NCI-H2107 treated with DMSO at 0.1 percent for 48 hours (cell line): ENCODE data around the gene AGPAT3.
A peak's percentile ranks its signal among the peaks of the same experiment; 100 is the strongest.
"Not testable (repeated sequence)": the region's sequence is repeated elsewhere in the genome, so short reads cannot be mapped to it uniquely, and the experiment has no call there.

ENCODE experiments used
- DNase-seq: peaks from one replicate; lab custom pipeline; 2025; ENCODE audit not compliant: unreplicated experiment; lab: John Stamatoyannopoulos, UW

The AGPAT3 gene

DNA sequence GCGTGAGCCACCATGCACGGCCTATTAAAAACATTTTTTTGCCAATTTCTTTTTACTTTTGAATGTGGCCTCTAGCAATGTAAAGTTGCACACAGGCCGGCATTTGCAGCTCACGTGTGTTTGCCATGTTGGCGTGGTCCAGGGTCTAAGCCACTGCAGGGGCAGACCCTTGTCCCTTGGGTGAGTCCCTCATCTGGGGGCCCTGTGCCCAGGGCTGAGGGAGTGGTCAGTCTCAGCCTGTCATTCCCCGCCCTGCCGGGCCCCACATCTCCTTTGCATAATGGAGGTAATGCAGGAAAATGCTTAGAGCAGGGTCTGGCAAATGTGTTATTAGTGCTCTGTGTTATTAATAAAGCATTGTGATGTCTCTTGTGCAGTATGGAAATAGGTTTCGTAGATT is 16.9 kb downstream of the AGPAT3 start:
- no peak for DNase-seq

GRCh38 chr21:43882952-43883545 is 18.0 kb downstream of the AGPAT3 start:
- no peak for DNase-seq

GRCh38 chr21:43884012-43884860 is 19.2 kb downstream of the AGPAT3 start:
- peak; percentile 15 for DNase-seq

DNA sequence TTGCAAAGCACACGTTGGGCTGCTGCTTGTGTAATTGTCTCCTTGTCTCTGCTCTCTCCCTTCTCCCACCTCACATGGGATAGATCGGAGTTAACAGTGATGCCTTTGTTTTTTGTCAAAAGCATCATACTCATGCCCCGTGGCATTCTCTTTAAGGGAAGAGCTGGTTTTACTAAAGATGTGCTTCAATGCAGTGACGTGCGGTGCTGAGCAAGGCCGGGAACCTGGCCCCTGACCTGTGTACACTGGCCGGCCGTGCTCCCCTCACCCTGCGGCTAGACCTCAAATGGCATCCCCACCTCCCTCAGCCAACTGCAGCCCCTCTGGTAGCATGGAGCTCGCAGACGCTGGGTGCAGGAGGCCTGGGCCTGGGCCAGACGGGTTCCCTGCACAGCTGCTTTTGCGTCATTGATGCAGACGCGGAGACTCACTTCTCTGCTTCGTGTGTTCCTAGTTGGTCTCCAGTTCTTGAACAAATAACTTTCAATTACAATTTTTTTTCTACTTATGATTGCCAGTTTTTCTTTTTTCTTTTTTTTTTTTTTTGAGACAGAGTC is 19.9 kb downstream of the AGPAT3 start:
- DNase-seq, result no peak

DNA sequence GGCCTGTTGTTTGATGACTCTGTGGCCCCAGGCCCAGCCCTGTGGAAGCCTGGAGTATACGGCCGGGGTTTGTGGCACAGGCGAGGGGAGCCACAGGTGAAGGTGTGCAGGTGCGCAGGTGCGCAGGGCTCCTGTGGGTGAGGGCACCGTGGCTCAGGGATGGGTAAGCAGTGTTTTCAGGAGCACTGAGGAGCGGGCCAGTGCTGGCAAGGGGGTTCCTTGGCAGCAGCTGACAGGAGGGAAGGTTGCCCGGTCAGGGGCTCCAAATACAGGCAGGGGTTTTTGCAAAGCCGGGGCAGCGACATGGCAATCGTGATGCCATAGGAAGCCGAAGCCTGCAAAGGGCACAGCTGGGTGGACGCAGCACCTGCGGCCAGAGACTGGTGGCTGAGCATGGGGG is 20.7 kb downstream of the AGPAT3 start:
- no peak for DNase-seq

DNA sequence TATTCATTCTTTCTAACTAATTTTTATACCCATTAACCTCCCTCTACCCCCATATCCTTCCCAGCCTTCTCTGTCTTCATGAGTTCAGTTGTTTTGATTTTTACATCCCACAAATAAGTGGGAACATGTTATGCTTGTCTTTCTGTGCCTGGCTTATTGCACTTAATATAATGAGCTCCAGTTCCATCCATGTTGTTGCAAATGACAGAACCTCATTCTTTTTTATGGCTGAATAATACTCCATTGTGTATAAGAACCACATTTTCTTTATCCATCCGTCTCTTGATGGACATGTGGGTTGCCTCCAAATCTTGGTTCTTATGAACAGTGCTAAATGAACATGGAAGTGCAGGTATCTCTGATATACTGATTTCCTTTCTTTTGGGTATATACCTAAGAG is 21.5 kb downstream of the AGPAT3 start:
- DNase-seq, result no peak

DNA sequence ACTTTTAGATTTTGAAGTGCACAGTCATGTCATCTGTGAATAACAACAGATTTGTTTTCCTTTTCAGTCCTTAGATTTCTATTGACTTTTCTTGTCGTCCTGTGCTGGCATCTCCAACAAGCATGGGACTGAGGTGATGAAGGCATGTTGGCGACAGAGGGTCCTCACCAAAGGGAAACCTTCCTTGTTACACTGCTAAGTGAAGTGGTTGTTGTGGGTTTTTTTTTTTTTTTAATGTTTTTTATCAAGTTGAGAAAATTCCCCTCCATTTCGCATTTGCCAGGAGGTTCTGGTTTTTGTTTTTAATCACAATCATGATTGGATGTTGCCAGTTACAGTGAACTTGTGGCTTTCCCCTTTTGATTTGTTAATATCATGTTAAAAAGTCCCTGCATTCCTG is 24.0 kb downstream of the AGPAT3 start:
- no peak for DNase-seq

- DNase-seq, result no peak
Observed at GRCh38 chr21:43890042-43890441, 25.0 kb downstream of the AGPAT3 start.

DNA sequence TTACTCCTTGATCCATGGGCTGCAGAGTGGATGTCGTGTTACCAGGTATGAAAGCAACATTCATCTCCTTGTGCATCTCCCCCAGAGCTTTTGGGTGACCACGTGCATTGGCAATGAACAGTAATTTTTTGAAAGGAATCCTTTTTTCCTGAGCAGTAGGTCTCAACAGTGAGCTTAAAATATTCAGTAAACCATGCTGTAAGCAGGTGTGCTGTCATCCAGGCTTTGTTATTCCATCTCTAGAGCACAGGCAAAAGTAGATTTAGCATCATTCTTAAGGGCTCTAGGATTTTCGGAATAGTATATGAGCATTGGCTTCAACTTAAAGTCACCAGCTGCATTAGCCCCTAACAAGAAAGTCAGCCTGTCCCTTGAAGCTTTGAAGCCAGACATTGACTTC is 27.3 kb downstream of the AGPAT3 start:
- DNase-seq, result no peak

DNA sequence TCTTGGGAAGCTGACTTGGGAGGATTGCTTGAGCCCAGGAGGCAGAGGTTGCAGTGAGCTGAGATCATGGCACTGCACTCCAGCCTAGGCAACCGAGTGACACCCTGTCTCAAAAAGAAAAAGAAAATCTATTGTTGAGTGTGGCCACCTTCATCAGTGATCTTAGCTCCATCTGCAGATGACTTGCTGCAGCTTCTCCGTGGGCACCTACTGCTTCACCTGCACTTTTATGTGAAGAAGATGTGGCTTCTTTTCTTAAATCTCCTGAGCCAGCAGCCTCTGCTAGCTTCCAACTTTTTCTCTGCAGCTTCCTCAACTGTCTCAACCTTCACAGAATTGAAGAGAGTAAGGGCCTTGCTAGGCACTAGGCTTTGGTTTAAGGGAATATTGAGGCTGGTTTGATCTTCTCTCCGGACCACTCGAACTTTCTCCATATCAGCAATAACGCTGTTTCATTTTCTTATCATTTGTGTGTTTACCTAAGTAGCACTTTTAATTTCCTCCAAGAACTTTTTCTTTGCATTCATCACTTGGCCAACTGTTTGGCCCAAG is 28.0 kb downstream of the AGPAT3 start:
- DNase-seq, result no peak

- no peak for DNase-seq
Observed at GRCh38 chr21:43893536-43894205, 28.6 kb downstream of the AGPAT3 start.

DNA sequence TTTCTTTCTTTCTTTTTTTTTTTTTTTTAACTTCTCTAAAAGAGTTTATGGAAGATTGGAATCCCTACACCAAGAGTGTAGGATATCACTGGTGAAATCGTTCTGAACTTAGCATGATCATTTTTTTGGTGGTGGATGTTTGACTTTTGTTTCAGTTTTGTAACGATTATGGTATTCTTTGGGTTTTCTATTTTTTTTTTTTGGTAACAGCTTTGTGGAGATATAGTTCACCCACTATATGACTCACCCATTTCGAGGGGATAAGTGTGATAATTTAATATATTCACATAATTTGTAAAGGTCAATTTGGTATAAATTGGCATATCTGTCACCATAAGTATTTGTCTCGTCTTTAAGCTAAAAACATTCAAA is 29.2 kb downstream of the AGPAT3 start:
- no peak for DNase-seq

GRCh38 chr21:43895196-43895595 is 30.2 kb downstream of the AGPAT3 start:
- DNase-seq, result no peak

DNA sequence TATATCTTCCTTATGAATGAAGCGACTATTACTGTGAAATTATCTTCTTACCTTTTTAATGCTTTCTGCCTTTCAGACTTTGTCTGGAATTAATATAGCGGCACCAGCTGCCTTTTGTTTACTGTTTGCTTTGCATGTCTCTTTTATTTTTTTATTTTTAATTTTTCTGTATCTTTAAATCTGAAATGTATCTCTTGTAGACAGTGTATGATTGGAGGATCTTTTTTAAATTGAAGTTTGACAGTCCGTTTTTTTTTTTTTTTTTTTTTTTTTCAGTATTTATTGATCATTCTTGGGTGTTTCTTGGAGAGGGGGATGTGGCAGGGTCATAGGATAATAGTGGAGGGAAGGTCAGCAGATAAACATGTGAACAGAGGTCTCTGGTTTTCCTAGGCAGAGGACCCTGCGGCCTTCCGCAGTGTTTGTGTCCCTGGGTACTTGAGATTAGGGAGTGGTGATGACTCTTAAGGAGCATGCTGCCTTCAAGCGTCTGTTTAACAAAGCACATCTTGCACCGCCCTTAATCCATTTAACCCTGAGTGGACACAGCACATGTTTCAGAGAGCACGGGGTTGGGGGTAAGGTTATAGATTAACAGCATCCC is 31.8 kb downstream of the AGPAT3 start:
- DNase-seq, result not testable (repeated sequence)

DNA sequence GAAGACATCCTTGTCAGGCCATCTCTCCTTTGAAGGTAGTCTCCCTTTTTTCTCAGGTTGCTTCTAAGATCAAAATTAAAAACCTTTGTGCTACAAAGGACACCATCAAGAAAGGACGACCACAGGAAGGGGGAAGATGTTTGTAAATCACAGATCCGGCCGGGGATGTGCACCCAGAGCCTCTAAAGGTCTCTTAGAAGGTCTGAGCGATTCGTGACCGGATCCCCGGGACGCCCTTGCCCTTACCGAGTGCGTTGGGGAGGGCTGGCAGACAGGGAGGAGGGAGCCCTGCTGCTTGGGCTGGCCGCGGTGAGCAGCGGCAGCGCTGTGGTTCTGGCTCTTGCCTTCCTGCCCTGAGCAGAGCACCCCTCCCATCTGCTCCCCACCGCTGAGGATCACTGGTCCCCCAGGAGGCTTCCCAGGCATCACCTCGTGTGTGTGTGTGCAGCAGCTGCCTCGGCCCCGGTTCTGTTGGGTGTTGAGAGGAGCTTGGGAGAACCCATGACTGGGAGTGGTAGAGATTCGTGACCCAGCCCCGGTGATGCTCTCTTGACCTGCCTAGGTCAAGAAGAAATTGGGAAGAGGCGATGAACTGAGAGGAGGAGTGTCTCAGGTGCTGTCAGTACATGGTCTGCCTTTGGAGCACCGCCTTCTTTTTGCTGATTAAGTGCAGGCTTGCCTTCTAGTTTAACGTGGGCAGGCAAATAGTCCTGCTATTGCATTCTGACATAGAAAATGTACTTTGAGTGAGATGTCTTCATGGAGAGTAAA is 34.5 kb downstream of the AGPAT3 start:
- DNase-seq, result no peak

GRCh38 chr21:43900078-43900385 is 35.0 kb downstream of the AGPAT3 start:
- DNase-seq, result no peak

DNA sequence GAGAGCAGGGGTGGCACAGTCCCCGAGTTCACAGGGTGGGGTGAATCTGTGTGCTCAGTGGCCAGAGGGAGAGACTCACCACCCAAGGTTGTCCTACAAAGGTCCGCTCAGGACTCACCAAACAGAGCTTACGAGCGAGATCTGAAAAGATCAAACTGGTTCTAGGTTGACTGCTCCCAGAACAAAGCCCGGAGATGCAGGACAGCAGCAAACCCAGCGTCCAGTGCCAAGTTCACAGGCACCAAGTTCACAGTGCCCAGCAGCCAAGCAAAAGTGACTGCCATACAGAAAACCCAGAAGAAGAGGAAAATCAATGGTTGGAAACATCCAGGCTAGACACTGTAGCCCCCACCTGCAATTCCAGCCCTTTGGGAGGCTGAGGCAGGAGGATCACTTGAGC is 35.7 kb downstream of the AGPAT3 start:
- no peak for DNase-seq

GRCh38 chr21:43902441-43902840 is 37.4 kb downstream of the AGPAT3 start:
- no peak for DNase-seq

DNA sequence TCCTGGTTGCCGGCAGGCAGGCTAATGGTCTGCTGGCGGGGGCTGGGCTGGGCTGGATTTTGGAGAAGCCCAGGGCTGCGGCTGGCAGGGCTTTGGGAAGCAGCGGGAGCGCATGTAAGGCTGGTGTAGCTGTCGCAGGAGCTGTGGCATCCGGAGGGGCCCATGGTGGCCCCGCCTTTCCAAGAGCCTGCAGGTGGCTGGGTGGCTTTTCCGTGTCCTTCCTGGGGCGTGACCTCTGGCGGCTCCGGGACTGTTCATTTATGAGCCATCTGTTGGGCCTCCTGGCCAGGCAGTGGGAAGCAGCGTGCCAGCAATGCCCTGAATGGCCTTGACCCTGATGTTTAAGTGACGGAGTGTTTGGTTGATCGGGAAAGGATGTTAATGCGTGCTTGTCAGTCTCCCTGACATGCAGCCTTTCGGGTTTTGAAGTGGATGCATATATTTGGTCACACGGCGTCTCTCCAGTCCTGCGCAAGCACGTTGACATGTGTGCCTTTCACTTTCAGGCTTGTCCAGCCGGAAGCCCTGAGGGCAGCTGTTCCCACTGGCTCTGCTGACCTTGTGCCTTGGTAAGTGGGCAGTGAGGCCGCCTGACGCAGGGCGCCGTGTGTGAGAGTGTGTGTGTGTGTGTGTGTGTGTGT is 38.5 kb downstream of the AGPAT3 start:
- DNase-seq, result no peak

- no peak for DNase-seq
Observed at GRCh38 chr21:43904331-43904781, 39.3 kb downstream of the AGPAT3 start.
